Naive thymus-derived CD8-positive, alpha-beta T cell (primary cell): ENCODE data around the gene MTHFS. TPM values are rescaled to one million over a fixed set of nuclear protein-coding genes. Genes with fewer than 3 reads are reported as not detected.

ENCODE experiments used
- ATAC-seq, 2 donors: fragments of 150-1000 bp; cut with Tn5 transposase in 1 of 2; sonication (Bioruptor Pico), chemical (Tn5 transposase) in 1 of 2; 1 replicate in 1 of 2; 2 replicates in 1 of 2; pipeline ENCODE4 v1.10.0; 2021; ENCODE audit warnings: mild to moderate bottlenecking in 2 of 2, moderate library complexity in 2 of 2
- POLR2A ChIA-PET: fragments of 350-600 bp; sonication (Branson Sonifier 250); formaldehyde crosslinking; loops from one replicate; lab custom pipeline; 2021; ENCODE audit warnings: antibody characterized with exemption; lab: Charles Lee
- DNase-seq, 10 donors: peaks; one replicate each; pipeline versions ENCODE4 v3.0.0 to v3.0.0-alpha.2; 2020 to 2022
- H3K27ac Mint-ChIP-seq, 10 donors: one replicate each; pipeline ENCODE4 v1.8.0; 2020 to 2022; ENCODE audit warnings: mild to moderate bottlenecking in 10 of 10, mixed read lengths in 10 of 10, moderate library complexity in 4 of 10, inconsistent platforms in 1 of 10
- H3K27me3 Mint-ChIP-seq, 5 donors: one replicate each; pipeline ENCODE4 v1.8.0; 2021 to 2022; ENCODE audit warnings: mixed read lengths in 5 of 5
- H3K36me3 Mint-ChIP-seq, 3 donors: one replicate each; pipeline ENCODE4 v1.8.0; 2020 to 2022; ENCODE audit warnings: mixed read lengths in 3 of 3, mild to moderate bottlenecking in 2 of 3, inconsistent platforms in 1 of 3
- H3K4me1 Mint-ChIP-seq, 4 donors: one replicate each; pipeline ENCODE4 v1.8.0; 2021 to 2022; ENCODE audit warnings: mixed read lengths in 4 of 4
- H3K4me3 Mint-ChIP-seq, 10 donors: one replicate each; pipeline ENCODE4 v1.8.0; 2020 to 2022; ENCODE audit warnings: mild to moderate bottlenecking in 10 of 10, mixed read lengths in 10 of 10, moderate library complexity in 6 of 10, inconsistent platforms in 1 of 10
- H3K9me3 Mint-ChIP-seq, 9 donors: one replicate each; pipeline ENCODE4 v1.8.0; 2020 to 2022; ENCODE audit warnings: mixed read lengths in 9 of 9, mild to moderate bottlenecking in 3 of 9, inconsistent platforms in 1 of 9, moderate library complexity in 1 of 9
- polyA plus RNA-seq, 3 donors: library from polyadenylated mRNA; unstranded; fragments of 300-500 nt; fragmentation: Illumina TruSeq; gene quantifications; one replicate each; pipeline ENCODE4 v1.2.3, GENCODE V29; 2021
- total RNA-seq, 8 experiments: library from RNA in 2 of 8; stranded (reverse) in 2 of 8; gene quantifications; one replicate each; pipeline ENCODE4 v1.2.3 and lab custom pipeline; 2021 to 2026

Gene MTHFS
- total and polyA plus RNA-seq, 5 experiments from 2014 or later = 31.0 to 106 (median 82.6) TPM

DNA sequence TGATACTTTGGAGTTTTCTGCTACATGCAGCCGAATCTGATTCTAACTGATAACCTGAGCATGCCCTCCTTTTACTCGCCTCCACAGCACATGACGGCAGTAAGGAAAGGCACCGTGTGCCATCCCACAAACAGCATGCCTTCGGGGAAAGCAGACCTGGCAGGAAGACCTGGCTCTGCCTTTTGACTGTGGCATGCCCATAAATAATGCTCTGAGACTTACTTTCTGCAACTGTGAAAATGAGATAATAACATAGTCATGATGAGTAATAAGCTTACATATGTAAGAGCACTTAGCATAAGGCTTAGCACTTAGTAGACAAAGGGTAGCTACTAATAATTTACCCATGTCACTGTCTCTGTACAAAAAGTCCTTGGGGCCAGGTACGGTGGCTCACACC lies 32.9 kb downstream of the MTHFS start:
- H3K27ac Mint-ChIP-seq = no peak overlapping the region
- H3K9me3 Mint-ChIP-seq = no peaks in the 10 kb centered on the region
- H3K27me3 Mint-ChIP-seq = no peaks in the 10 kb centered on the region
- DNase-seq = no peak
- H3K4me1 Mint-ChIP-seq = peaks cover 4 to 41% (median 29%) of the 10 kb centered on the region in 4 donors
- ATAC-seq = no peak
- no peak overlapping the region for H3K4me3 Mint-ChIP-seq
- POLR2A ChIA-PET = no interaction called here
- peaks cover 4 to 74% (median 35%) of the 10 kb centered on the region in 3 donors for H3K36me3 Mint-ChIP-seq

DNA sequence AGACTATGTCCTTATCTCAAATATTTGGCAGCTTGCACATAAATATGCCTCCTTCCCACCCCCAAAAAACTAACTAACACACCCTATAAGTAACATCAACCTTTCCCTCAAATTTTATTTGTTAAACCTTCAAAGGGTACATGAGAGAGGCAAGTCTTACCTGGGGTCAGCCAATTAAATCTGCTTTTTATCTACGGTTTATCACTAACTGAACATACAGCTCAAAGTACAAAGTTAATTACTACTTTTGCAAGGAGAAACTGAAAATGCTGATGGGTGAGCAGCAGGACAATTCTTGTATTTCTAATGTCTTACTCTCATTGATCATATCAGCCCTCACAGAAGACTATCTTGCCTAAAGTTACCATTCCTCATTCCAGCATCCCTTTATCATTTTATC lies 34.6 kb downstream of the MTHFS start:
- Mint-ChIP-seq H3K36me3 (peaks cover 4 to 62% (median 24%) of the 10 kb centered on the region in 3 donors), H3K9me3 (no peaks in the 10 kb centered on the region), H3K4me3 (no peak overlapping the region), H3K27me3 (no peaks in the 10 kb centered on the region), H3K4me1 (peaks cover 10 to 38% (median 22%) of the 10 kb centered on the region in 4 donors), H3K27ac (peak overlapping the region in 3 of 10 donors; percentile 19 to 68 (median 36))
- no peak for ATAC-seq
- POLR2A ChIA-PET = no interaction called here
- no peak for DNase-seq

DNA sequence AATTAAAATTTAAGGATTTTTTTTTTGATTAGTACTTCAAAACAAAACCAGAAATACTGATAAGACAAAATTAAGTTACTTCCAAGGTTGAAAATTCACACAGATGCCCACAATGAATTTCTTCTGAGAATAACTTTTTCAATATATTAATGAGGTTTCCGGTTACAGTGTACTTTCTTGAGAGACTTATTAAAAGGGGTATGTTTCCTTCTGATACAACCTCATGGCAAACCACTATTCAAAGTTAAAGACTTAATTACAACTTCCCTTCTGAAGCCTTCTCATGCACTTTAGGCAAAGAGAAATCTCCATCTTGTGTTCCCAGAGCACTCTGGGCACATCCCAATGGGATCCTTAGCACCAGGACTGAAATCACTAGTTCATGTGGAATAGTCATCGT lies 36.2 kb downstream of the MTHFS start:
- Mint-ChIP-seq H3K4me1 (peaks cover 10 to 34% (median 22%) of the 10 kb centered on the region in 4 donors), H3K4me3 (no peak overlapping the region), H3K9me3 (no peaks in the 10 kb centered on the region), H3K27ac (peak overlapping the region in 1 of 10 donors; percentile 22), H3K36me3 (peaks cover 4 to 59% (median 17%) of the 10 kb centered on the region in 3 donors), H3K27me3 (no peaks in the 10 kb centered on the region)
- DNase-seq = no peak
- no peak for ATAC-seq
- POLR2A ChIA-PET = no interaction called here

DNA sequence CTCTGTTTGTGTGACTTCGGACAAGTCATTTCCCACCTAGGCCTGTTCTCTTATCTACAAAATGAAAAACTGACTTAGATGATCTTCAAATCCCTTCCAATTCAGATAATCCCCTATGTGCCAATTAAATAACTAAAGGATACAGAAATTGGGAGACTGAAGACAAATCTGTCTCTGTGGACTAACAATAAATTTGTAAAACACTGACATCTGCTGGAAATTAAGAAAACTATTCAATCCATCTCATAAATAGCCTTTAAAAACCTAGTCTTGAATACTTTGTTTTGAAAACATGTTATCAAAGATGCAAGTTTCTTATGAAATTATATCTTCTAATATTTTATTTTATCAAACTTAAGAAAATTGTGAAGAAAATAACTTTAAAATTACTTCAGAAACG lies 38.3 kb downstream of the MTHFS start:
- H3K4me1 Mint-ChIP-seq = peaks cover 16 to 34% (median 25%) of the 10 kb centered on the region in 4 donors
- POLR2A ChIA-PET = no interaction called here
- ATAC-seq (no peak), DNase-seq (no peak)
- H3K4me3 Mint-ChIP-seq = no peak overlapping the region
- H3K36me3 Mint-ChIP-seq = peaks cover 2 to 59% (median 11%) of the 10 kb centered on the region in 3 donors
- H3K27me3 Mint-ChIP-seq = no peaks in the 10 kb centered on the region
- H3K27ac Mint-ChIP-seq = no peak overlapping the region
- no peaks in the 10 kb centered on the region for H3K9me3 Mint-ChIP-seq

DNA sequence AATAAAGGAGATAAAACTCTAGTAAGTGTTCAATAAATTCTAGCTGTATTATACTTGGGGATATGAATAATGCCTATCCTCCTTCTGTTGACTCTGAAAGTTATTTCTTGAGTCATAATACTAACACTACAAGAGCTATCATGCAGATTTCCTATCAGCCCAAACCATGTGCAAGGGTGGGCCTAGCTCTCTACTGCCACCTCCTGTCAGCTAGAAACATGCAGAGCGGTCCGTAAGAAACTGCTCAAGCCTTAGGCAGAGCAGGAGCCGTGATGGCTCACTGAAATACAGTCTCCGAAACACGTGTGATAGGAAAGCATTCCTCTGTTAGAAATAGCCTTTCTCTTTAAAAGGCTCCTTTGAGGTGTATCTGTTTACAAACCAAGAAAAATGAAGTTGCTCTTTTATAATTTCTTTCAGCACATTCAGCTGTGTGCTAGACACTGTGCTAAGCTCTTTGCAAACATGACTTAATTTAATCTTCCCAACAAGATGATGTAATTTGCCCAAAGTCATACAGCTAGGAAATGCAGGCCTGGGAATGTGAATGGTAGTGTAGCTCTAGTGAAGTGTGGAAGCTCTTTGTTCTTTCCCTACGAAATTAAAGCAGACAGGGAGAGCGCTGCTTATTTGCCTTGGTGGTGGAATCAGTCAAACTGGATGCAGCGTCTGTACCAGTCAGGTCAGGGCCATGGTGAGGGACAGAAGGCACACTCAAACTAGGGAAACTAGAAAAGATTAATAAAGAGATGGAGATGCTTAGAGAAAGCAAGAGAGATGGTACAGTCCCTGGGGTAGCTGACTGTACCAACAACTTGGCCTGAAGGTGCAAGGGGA lies 43.1 kb downstream of the MTHFS start:
- Mint-ChIP-seq H3K27me3 (no peaks in the 10 kb centered on the region), H3K4me1 (peaks cover 20 to 39% (median 24%) of the 10 kb centered on the region in 4 donors), H3K27ac (peak overlapping the region in 4 of 10 donors; percentile 8 to 71 (median 48)), H3K9me3 (no peaks in the 10 kb centered on the region), H3K4me3 (no peak overlapping the region), H3K36me3 (peaks cover 0 to 42% (median 6%) of the 10 kb centered on the region in 3 donors)
- ATAC-seq (peak; percentile 92 to 99), DNase-seq (peak; percentile 19 to 78 (median 44))
- POLR2A ChIA-PET = interaction anchor here (0.6 to 1.3 kb wide), 4 partner anchors 43 to 473 kb away, joined by 4 to 7 read pairs (median 4); partner anchors contain the start of gene MTHFS

DNA sequence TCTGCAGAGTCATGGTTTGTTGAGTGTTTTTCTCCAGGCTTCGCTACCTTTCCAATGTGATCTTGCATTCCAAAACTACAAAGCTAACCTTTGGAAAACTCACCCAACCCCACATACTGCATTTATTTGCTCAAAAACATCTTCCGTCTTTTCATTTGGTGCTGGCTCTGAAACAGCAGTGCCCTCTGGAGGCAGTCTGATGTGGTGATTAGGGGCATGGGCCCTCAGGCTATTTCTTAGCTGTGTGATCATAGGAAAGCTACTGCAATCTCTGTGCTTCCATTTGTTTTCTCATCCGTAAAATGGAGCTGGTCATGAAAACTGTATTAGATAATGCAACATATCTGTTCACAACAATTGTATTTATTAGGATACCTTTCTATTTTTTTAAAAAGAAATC lies 47.0 kb downstream of the MTHFS start:
- Mint-ChIP-seq H3K9me3 (no peaks in the 10 kb centered on the region), H3K4me3 (no peak overlapping the region), H3K27ac (peak overlapping the region in 1 of 10 donors; percentile 20), H3K36me3 (peaks cover 5 to 57% (median 7%) of the 10 kb centered on the region in 3 donors), H3K4me1 (peaks cover 16 to 50% (median 34%) of the 10 kb centered on the region in 4 donors), H3K27me3 (no peaks in the 10 kb centered on the region)
- POLR2A ChIA-PET = no interaction called here
- DNase-seq (peak in 1 of 10 donors; percentile 15), ATAC-seq (no peak)

DNA sequence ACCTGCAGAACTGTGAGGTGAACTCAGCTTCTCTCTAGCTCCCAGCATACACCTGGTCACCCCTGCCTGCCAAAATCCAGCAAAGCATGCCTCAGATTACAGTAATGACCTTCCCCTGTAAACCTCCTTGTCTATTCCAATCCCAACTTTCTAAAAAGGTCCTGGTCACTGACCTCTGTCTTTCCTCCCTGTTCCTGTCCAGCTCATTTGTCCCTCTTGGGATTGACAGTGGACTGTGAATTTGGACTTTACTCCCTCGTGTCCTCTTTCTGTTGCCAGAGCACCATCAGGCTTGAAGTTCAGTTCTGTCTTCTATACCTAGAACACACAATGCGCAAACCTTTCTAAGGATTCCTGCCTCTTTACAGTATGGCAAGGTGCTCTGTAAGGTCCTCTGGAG lies 50.3 kb downstream of the MTHFS start:
- Mint-ChIP-seq H3K4me3 (no peak overlapping the region), H3K36me3 (peaks cover 11 to 78% (median 14%) of the 10 kb centered on the region in 3 donors), H3K27ac (no peak overlapping the region), H3K4me1 (peaks cover 13 to 41% (median 28%) of the 10 kb centered on the region in 4 donors), H3K9me3 (no peaks in the 10 kb centered on the region), H3K27me3 (no peaks in the 10 kb centered on the region)
- POLR2A ChIA-PET = no interaction called here
- ATAC-seq (no peak), DNase-seq (no peak)

DNA sequence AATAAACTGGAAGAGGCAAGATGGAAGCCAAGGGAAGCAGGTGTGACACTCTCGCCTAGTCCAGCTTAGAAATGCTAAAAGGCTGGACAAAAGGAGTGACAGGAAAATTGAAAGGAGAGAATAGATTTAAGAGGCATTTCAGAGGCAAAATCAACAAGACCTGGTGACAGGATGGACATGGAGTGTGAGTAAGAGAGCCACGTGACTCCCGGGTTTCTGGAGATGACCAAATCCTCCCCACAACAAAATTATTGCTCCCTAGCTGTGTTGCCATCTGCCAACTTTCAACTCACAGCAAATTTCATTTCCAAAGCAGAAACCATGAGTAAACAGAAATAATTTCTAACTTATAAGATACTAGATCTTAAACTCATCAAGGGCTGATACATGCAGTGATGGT lies 52.6 kb downstream of the MTHFS start:
- H3K4me3 Mint-ChIP-seq = no peak overlapping the region
- H3K27ac Mint-ChIP-seq = peak overlapping the region in 3 of 10 donors; percentile 12 to 59 (median 27)
- peaks cover 16 to 84% (median 17%) of the 10 kb centered on the region in 3 donors for H3K36me3 Mint-ChIP-seq
- POLR2A ChIA-PET = no interaction called here
- H3K4me1 Mint-ChIP-seq = peaks cover 4 to 22% (median 19%) of the 10 kb centered on the region in 4 donors
- no peaks in the 10 kb centered on the region for H3K27me3 Mint-ChIP-seq
- no peak for ATAC-seq
- DNase-seq = no peak
- H3K9me3 Mint-ChIP-seq = no peaks in the 10 kb centered on the region

DNA sequence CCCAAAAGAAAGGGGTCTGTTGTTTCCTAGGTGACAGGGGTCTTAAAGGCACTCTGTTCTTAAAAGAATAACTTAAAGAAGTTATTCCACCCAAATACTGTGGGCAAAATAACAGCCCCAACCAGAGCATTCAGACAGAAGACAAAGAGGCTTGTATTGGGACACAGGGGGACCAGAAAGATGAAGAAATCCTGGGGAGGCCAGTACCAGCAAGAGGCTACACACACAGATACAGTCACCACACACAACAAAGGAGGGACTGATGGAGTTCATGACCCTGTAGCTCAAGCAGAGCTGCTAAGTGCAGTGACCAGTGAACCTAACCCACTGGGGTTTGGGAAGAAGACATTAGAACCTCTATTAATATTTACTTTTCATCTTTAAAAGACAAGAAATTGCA lies 59.0 kb downstream of the MTHFS start:
- Mint-ChIP-seq H3K4me3 (no peak overlapping the region), H3K4me1 (peaks cover 0 to 10% (median 2%) of the 10 kb centered on the region in 4 donors), H3K27me3 (no peaks in the 10 kb centered on the region), H3K27ac (no peak overlapping the region), H3K9me3 (no peaks in the 10 kb centered on the region), H3K36me3 (peaks cover 6 to 62% (median 21%) of the 10 kb centered on the region in 3 donors)
- POLR2A ChIA-PET = no interaction called here
- ATAC-seq (no peak), DNase-seq (no peak)

DNA sequence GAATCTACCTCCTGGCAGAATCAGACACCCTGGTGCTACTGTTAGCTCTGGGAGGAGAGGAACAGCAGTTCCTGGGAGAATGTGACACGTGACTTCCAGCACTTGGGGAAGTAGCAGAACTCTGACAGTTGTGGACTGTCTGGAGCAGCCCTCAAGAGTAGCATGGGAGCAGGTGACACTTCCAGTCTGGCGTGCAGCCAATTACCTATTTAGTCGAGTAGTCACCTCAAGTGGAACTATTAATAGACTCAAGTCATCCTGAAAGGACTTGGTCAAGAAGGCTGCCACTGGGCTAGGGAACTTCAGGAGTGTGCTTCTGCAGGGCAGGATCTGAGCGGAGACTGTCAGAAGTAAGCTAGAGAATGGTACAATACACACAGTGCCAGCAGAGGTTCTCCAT lies 62.3 kb downstream of the MTHFS start:
- ATAC-seq = no peak
- Mint-ChIP-seq H3K4me3 (no peak overlapping the region), H3K27me3 (no peaks in the 10 kb centered on the region), H3K9me3 (no peaks in the 10 kb centered on the region), H3K4me1 (peaks cover 8 to 14% (median 11%) of the 10 kb centered on the region in 4 donors), H3K27ac (peak overlapping the region in 3 of 10 donors; percentile 10 to 23 (median 13)), H3K36me3 (peaks cover 6 to 42% (median 18%) of the 10 kb centered on the region in 3 donors)
- POLR2A ChIA-PET = no interaction called here
- no peak for DNase-seq

DNA sequence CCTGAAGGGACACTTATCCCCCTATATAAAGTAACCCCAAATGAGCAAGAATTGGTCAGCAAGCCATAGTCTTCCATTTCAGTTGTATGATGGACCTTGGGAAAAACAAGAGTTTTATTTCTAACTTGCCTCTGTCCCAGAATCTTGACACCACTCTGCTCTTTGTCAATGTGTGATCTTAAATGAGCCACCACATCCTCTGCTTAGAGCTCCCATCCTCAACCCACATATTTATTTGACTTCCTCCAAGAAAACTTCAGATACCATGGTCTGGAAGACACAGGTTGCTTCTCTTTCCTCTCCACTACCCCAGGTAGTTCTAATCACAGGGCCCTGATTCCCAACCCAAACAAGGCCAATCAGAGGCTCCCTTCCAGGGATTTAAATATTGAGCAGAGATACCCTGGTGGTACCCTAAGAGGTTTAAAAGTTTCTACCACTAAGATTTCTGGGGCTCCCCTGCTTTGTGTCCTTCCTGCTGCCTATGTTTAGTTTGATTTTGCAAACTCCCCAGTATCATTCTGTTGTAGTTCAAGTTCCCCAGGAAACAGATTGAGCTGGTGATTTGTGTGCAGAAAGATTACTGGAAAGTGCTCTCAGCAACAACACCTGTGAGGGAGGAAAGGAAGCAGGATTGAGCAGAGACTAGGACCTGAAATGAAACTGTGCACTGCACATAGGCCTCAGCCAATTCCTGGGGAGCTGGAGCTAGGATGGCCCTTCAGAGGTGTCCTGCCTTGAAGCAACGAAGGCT lies 64.3 kb downstream of the MTHFS start:
- no peaks in the 10 kb centered on the region for H3K27me3 Mint-ChIP-seq
- peaks cover 0 to 4% (median 0%) of the 10 kb centered on the region in 9 donors for H3K9me3 Mint-ChIP-seq
- H3K4me1 Mint-ChIP-seq = peaks cover 8 to 14% (median 11%) of the 10 kb centered on the region in 4 donors
- H3K4me3 Mint-ChIP-seq = no peak overlapping the region
- POLR2A ChIA-PET = interaction anchor here (0.6 kb wide), 1 partner anchor 1394 kb away, joined by 5 read pairs; no protein-coding TSS in a partner anchor
- ATAC-seq = no peak
- H3K36me3 Mint-ChIP-seq = peaks cover 0 to 25% (median 13%) of the 10 kb centered on the region in 3 donors
- DNase-seq = no peak
- peak overlapping the region in 4 of 10 donors; percentile 2 to 77 (median 50) for H3K27ac Mint-ChIP-seq

DNA sequence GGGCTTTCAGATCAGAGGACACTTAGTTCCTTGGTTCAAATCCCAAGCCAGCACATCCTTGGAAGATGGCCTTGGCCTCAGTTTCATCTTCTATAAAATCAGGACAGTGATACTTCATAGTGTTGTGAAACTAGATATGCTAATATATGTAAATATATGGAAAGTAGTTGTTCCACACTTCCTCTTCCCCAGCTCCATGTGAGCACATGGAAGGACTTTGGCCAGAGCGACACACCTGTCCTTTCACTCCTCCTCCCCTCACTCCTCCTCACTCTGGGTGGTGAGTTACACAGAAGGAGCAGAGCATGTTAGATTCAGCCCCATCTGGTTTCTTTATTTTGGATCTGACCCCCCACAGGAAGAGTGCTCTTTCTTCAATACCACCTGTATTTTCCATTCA lies 65.2 kb downstream of the MTHFS start:
- ATAC-seq (no peak), DNase-seq (no peak)
- POLR2A ChIA-PET = no interaction called here
- peaks cover 0 to 4% (median 0%) of the 10 kb centered on the region in 9 donors for H3K9me3 Mint-ChIP-seq
- no peaks in the 10 kb centered on the region for H3K27me3 Mint-ChIP-seq
- no peak overlapping the region for H3K27ac Mint-ChIP-seq
- H3K4me3 Mint-ChIP-seq = no peak overlapping the region
- peaks cover 8 to 14% (median 11%) of the 10 kb centered on the region in 4 donors for H3K4me1 Mint-ChIP-seq
- H3K36me3 Mint-ChIP-seq = peaks cover 0 to 19% (median 9%) of the 10 kb centered on the region in 3 donors
